Panc1 (cell line): ENCODE measurements around the gene SWI5. TPM values are rescaled to one million over a fixed set of nuclear protein-coding genes. Genes with fewer than 3 reads are reported as not detected.

Source experiments
- ATAC-seq: fragments of 200-7000 bp; cut with Tn5 transposase; 2 replicates; pipeline ENCODE4 v1.9.1; 2020; ENCODE audit warnings: mild to moderate bottlenecking, moderate library complexity
- BruUV-seq: library from RNA; stranded (reverse); fragments of 400-500 nt; replicated peaks from 2 replicates; lab custom pipeline; 2021; lab: Mats Ljungman, UMichigan
- CTCF ChIA-PET: fragments of 300-600 bp; sonication (Branson Sonifier 250); formaldehyde crosslinking; loops from one replicate; lab custom pipeline; 2022; ENCODE audit warnings: antibody characterized with exemption; lab: Charles Lee
- POLR2A ChIA-PET: fragments of 300-600 bp; sonication (Branson Sonifier 250); formaldehyde crosslinking; loops from one replicate; lab custom pipeline; 2022; ENCODE audit warnings: antibody characterized with exemption; lab: Charles Lee
- DNase-seq: peaks from one replicate; pipeline ENCODE4 v3.0.0-alpha.2; 2010; ENCODE audit warnings: low read depth, low spot score
- H3K27ac ChIP-seq: 2 replicates; pipeline ENCODE4 v1.5.1; 2011; ENCODE audit warnings: mild to moderate bottlenecking, low read length, inconsistent platforms
- H3K27me3 ChIP-seq: fragments of 200-500 bp; sonication (Bioruptor generic); 2 replicates; pipeline ENCODE4 v1.6.0; 2014; ENCODE audit warnings: low read length, inconsistent platforms; ENCODE audit not compliant: control insufficient read depth, insufficient read depth
- H3K36me3 ChIP-seq: fragments of 200-500 bp; sonication (Bioruptor generic); 2 replicates; pipeline ENCODE4 v1.5.1; 2014; ENCODE audit warnings: inconsistent platforms, mild to moderate bottlenecking, low read length, moderate library complexity; ENCODE audit not compliant: control insufficient read depth, insufficient read depth
- H3K4me1 ChIP-seq: 2 replicates; pipeline ENCODE4 v1.5.1; 2011; ENCODE audit warnings: inconsistent platforms, mild to moderate bottlenecking, low read length, moderate library complexity; ENCODE audit not compliant: control insufficient read depth, insufficient read depth
- H3K4me3 ChIP-seq, 2 experiments: 2 replicates each; pipeline ENCODE4 v1.5.1; 2011 to 2012; ENCODE audit warnings: low read depth in 2 of 2, low read length in 2 of 2, mild to moderate bottlenecking in 2 of 2, inconsistent platforms in 1 of 2, moderate library complexity in 1 of 2
- H3K9me3 ChIP-seq: fragments of 200-500 bp; sonication (Bioruptor generic); 2 replicates; pipeline ENCODE4 v1.5.1; 2014; ENCODE audit warnings: low read depth, mild to moderate bottlenecking, inconsistent platforms, low read length, moderate library complexity; ENCODE audit not compliant: control insufficient read depth, insufficient read depth
- POLR2AphosphoS5 ChIP-seq: IDR thresholded peaks from 2 replicates; pipeline ENCODE4 v1.6.1; 2012; ENCODE audit warnings: mild to moderate bottlenecking, low read depth, low read length, moderate library complexity
- SIN3A ChIP-seq: IDR thresholded peaks from 2 replicates; pipeline ENCODE4 v1.6.1; 2012; ENCODE audit warnings: low read depth, mild to moderate bottlenecking, low read length, moderate library complexity, borderline replicate concordance; ENCODE audit not compliant: insufficient read depth
- TCF7L2 ChIP-seq: IDR thresholded peaks from 2 replicates; pipeline ENCODE4 v1.6.1; 2011; ENCODE audit warnings: mild to moderate bottlenecking, low read depth, low read length, inconsistent platforms
- in situ Hi-C: cut with HindIII; loops from 2 replicates; pipeline ENCODE4 v1.10.0; 2016; ENCODE audit warnings: low sequenced_read_pairs, low pct_unique_long_range_greater_than_20kb
- intact Hi-C: fragments of 100-400 bp; cut with micrococcal nuclease; formaldehyde crosslinking; loops from one replicate; pipeline ENCODE4 v1.10.0; 2022; ENCODE audit not compliant: unreplicated experiment
- total RNA-seq: library from RNA; stranded (reverse); gene quantifications from one replicate; pipeline ENCODE4 v1.2.1, GENCODE V29; 2021; ENCODE audit not compliant: unreplicated experiment
- TF ChIP-seq, protein P1 (sequence below): fragments of 450-650 bp; IDR thresholded peaks from 2 replicates; pipeline ENCODE4 v1.5.1; 2017; ENCODE audit warnings: mild to moderate bottlenecking
- TF ChIP-seq, protein P2 (sequence below), 2 experiments: IDR thresholded peaks; 2 replicates each; pipeline ENCODE4 v1.6.1; 2011 to 2012; ENCODE audit warnings: low read depth in 2 of 2, control low read depth in 1 of 2, low read length in 1 of 2, mild to moderate bottlenecking in 1 of 2, moderate library complexity in 1 of 2; ENCODE audit not compliant: insufficient read depth in 1 of 2

Gene SWI5
- total RNA-seq, 1 experiment from 2014 or later: 28.3 TPM

DNA sequence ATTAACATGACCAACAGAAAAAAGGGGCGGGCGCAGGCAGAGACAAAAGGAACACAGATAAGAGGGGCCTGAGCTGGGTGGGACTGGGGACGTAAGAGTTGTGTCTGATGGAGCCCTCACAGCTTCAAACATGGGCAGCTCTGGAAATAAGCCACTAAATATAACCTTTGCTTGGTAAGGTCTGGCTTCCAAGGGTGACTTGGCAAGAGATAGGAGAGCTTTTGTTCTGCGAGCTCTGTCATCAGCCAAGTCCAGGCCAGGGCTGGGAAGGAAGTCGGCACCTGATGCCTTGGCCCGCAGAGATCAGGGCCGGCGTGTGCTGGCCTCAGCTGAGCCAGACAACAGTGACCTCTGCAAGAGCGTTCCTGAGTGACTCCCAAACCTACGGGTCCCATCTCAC lies 34.4 kb downstream of the SWI5 start:
- POLR2A ChIA-PET: no interaction called here
- in situ Hi-C loops (no loop called here), intact Hi-C loops (no loop called here)
- CTCF ChIA-PET: no interaction called here
- BruUV-seq: no TSS peak
- DNase-seq: no peak
- Histone ChIP-seq H3K4me1 (no peaks in the 10 kb centered on the region), H3K27me3 (no peaks in the 10 kb centered on the region), H3K27ac (no peak overlapping the region), H3K36me3 (no peaks in the 10 kb centered on the region), H3K9me3 (no peaks in the 10 kb centered on the region), H3K4me3 (no peak overlapping the region)
- TF ChIP-seq, protein P1, sequence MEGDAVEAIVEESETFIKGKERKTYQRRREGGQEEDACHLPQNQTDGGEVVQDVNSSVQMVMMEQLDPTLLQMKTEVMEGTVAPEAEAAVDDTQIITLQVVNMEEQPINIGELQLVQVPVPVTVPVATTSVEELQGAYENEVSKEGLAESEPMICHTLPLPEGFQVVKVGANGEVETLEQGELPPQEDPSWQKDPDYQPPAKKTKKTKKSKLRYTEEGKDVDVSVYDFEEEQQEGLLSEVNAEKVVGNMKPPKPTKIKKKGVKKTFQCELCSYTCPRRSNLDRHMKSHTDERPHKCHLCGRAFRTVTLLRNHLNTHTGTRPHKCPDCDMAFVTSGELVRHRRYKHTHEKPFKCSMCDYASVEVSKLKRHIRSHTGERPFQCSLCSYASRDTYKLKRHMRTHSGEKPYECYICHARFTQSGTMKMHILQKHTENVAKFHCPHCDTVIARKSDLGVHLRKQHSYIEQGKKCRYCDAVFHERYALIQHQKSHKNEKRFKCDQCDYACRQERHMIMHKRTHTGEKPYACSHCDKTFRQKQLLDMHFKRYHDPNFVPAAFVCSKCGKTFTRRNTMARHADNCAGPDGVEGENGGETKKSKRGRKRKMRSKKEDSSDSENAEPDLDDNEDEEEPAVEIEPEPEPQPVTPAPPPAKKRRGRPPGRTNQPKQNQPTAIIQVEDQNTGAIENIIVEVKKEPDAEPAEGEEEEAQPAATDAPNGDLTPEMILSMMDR: no peak
- TF ChIP-seq SIN3A: no peak
- no peak for TF ChIP-seq POLR2AphosphoS5
- TF ChIP-seq, protein P2, sequence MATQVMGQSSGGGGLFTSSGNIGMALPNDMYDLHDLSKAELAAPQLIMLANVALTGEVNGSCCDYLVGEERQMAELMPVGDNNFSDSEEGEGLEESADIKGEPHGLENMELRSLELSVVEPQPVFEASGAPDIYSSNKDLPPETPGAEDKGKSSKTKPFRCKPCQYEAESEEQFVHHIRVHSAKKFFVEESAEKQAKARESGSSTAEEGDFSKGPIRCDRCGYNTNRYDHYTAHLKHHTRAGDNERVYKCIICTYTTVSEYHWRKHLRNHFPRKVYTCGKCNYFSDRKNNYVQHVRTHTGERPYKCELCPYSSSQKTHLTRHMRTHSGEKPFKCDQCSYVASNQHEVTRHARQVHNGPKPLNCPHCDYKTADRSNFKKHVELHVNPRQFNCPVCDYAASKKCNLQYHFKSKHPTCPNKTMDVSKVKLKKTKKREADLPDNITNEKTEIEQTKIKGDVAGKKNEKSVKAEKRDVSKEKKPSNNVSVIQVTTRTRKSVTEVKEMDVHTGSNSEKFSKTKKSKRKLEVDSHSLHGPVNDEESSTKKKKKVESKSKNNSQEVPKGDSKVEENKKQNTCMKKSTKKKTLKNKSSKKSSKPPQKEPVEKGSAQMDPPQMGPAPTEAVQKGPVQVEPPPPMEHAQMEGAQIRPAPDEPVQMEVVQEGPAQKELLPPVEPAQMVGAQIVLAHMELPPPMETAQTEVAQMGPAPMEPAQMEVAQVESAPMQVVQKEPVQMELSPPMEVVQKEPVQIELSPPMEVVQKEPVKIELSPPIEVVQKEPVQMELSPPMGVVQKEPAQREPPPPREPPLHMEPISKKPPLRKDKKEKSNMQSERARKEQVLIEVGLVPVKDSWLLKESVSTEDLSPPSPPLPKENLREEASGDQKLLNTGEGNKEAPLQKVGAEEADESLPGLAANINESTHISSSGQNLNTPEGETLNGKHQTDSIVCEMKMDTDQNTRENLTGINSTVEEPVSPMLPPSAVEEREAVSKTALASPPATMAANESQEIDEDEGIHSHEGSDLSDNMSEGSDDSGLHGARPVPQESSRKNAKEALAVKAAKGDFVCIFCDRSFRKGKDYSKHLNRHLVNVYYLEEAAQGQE (IDR thresholded peaks at IDR 0.05; ENCODE audit: insufficient read depth in 1 of 2, low read depth in 2 of 2, low read length in 1 of 2): no peak
- no peak for TF ChIP-seq TCF7L2
- ATAC-seq: no peak

DNA sequence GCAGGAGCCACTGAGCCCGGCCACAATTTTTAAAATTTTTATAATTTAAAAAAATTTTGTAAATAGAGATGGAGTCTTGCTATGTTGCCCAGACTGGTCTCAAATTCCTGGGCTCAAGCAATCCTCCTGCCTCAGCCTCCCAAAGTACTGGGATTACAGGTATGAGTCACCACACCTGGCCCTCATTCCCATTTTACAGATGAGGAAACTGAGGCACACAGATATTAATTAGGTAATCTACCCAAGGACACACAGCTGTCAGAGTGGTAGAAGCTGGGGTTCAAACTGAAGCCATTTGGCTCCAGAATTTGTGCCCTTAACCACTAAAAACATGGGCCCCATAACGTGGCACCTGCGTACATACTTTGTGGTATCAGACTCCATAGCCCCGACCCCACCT lies 38.6 kb downstream of the SWI5 start:
- no peaks in the 10 kb centered on the region for H3K27me3 ChIP-seq
- TF ChIP-seq, protein P2 (IDR thresholded peaks at IDR 0.05; ENCODE audit: insufficient read depth in 1 of 2, low read depth in 2 of 2, low read length in 1 of 2): no peak
- TF ChIP-seq TCF7L2: no peak
- no peak for TF ChIP-seq POLR2AphosphoS5
- TF ChIP-seq SIN3A: no peak
- TF ChIP-seq, protein P1: no peak
- no peak overlapping the region for H3K27ac ChIP-seq
- intact Hi-C loops (no loop called here), in situ Hi-C loops (no loop called here)
- H3K4me1 ChIP-seq: no peaks in the 10 kb centered on the region
- CTCF ChIA-PET: no interaction called here
- no peaks in the 10 kb centered on the region for H3K9me3 ChIP-seq
- H3K36me3 ChIP-seq: no peaks in the 10 kb centered on the region
- no TSS peak for BruUV-seq
- H3K4me3 ChIP-seq: no peak overlapping the region
- POLR2A ChIA-PET: no interaction called here
- no peak for ATAC-seq
- DNase-seq: no peak
